ENCODE data around the gene FSIP1. TPM values are rescaled to one million over a fixed set of nuclear protein-coding genes. Genes with fewer than 3 reads are reported as not detected.

FSIP1 gene
- total and polyA plus RNA-seq, 12 donors: 0.15 to 4.4 (median 0.89) TPM

DNA sequence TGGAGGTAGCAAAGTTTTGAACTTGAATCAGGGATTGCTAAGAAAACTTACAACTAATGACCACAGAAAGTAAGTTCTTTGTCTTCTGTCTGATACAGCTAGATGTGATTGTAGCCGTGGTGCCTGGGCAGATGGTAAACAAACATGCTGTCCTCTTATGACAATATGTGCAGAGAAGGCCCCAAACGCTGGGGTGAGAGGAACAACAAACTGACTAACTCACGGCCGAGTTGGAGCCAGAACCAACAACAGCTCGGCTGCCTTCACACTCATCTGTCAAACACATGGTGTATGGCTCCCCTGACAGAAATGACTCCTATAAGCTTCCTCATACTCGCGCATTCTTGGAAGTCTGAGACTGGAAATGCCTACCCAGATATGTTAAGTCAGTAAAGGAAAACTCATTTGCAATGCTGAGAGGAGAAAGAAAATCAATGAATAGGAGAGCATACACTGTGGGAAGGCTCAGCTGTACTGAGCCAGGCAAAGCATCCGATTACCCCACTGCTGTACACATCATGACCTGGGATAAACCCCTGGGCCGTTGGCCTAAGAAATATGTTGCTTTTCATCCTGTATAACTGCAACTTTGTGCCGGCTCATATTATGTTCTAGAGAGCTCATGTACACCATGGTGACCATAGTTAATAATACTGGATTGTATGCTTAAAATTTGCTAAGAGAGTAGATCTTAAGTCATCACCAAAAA is 196.1 kb downstream of the FSIP1 start:
- Histone ChIP-seq H3K9me3 (no peaks in the 10 kb centered on the region), H3K27me3 (no peaks in the 10 kb centered on the region), H3K4me3 (no peak overlapping the region), H3K27ac (peak overlapping the region in 4 of 10 donors; percentile 0 to 45 (median 23)), H3K36me3 (peaks cover 0 to 99% (median 74%) of the 10 kb centered on the region in 9 donors), H3K4me1 (peaks cover 5 to 69% (median 33%) of the 10 kb centered on the region in 9 donors)
- ATAC-seq: peak in 1 of 8 donors; percentile 39
- 57 to 64% methylated on average over 10 of the region's 10 CpGs for WGBS, 2 donors
- TF ChIP-seq, protein P1, sequence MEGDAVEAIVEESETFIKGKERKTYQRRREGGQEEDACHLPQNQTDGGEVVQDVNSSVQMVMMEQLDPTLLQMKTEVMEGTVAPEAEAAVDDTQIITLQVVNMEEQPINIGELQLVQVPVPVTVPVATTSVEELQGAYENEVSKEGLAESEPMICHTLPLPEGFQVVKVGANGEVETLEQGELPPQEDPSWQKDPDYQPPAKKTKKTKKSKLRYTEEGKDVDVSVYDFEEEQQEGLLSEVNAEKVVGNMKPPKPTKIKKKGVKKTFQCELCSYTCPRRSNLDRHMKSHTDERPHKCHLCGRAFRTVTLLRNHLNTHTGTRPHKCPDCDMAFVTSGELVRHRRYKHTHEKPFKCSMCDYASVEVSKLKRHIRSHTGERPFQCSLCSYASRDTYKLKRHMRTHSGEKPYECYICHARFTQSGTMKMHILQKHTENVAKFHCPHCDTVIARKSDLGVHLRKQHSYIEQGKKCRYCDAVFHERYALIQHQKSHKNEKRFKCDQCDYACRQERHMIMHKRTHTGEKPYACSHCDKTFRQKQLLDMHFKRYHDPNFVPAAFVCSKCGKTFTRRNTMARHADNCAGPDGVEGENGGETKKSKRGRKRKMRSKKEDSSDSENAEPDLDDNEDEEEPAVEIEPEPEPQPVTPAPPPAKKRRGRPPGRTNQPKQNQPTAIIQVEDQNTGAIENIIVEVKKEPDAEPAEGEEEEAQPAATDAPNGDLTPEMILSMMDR (IDR thresholded peaks at IDR 0.05): no peak
- DNase-seq: no peak
- intact Hi-C loops (cut with DNase I): loop anchor here in 6 of 10 donors (5.0 to 10.0 kb wide), 8 partner anchors 122 to 882 kb away; no protein-coding TSS in a partner anchor

DNA sequence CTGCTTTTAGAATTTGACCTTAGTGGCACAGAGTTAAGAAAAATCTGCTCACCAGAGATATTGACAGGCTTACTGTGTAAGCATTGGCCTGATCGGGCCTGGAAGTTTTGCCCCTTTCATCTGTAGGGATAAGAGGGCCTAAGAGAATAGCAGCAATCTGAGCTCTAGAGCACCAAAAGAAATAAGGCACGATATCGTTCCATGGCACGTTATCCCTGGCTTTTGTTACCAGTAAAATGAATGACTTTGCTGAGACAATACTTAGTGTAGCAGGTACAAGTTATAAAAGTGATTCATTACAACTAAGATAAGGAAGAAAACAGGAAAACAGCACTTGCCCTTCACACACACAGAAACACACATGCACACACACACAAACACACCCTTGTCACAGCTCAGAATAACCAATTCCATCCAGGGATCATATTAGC is 196.8 kb downstream of the FSIP1 start:
- intact Hi-C loops (cut with DNase I): loop anchor here in 6 of 10 donors (5.0 to 10.0 kb wide), 8 partner anchors 121 to 881 kb away; no protein-coding TSS in a partner anchor
- Histone ChIP-seq H3K36me3 (peaks cover 0 to 93% (median 68%) of the 10 kb centered on the region in 9 donors), H3K27me3 (peaks cover 0 to 5% (median 0%) of the 10 kb centered on the region in 7 donors), H3K4me1 (peaks cover 5 to 71% (median 37%) of the 10 kb centered on the region in 9 donors), H3K4me3 (no peak overlapping the region), H3K27ac (peak overlapping the region in 4 of 10 donors; percentile 0 to 45 (median 23)), H3K9me3 (no peaks in the 10 kb centered on the region)
- DNase-seq: no peak
- TF ChIP-seq, protein P1 (IDR thresholded peaks at IDR 0.05): no peak
- WGBS, 2 donors: 82 to 83% methylated on average over 4 of the region's 4 CpGs
- no peak for ATAC-seq

GRCh38 chr15:39585389-39585841 is 197.2 kb downstream of the FSIP1 start:
- peaks cover 5 to 75% (median 41%) of the 10 kb centered on the region in 9 donors for H3K4me1 ChIP-seq

More at GRCh38 chr15:39585389-39585841, 197.2 kb downstream of the FSIP1 start:
- TF ChIP-seq, protein P1 (IDR thresholded peaks at IDR 0.05): no peak
- peaks cover 0 to 88% (median 67%) of the 10 kb centered on the region in 9 donors for H3K36me3 ChIP-seq
- WGBS, 2 donors: 78 to 81% methylated on average over 4 of the region's 4 CpGs
- H3K9me3 ChIP-seq: no peaks in the 10 kb centered on the region
- peaks cover 0 to 7% (median 0%) of the 10 kb centered on the region in 7 donors for H3K27me3 ChIP-seq
- DNase-seq: no peak
- intact Hi-C loops (cut with DNase I): loop anchor here in 6 of 10 donors (5.0 to 10.0 kb wide), 8 partner anchors 121 to 881 kb away; no protein-coding TSS in a partner anchor
- ATAC-seq: no peak
- H3K27ac ChIP-seq: peak overlapping the region in 1 of 10 donors; percentile 45
- H3K4me3 ChIP-seq: peak overlapping the region in 3 of 10 donors; percentile 62 to 88 (median 67)

Measured in heart right ventricle (tissue), 16 donors.